HCT116 (cell line): ENCODE results near the gene ATP8A2.

Experiments
- CEBPB ChIP-seq: IDR thresholded peaks from 2 replicates; pipeline ENCODE4 v1.6.1; 2012; ENCODE audit warnings: low read depth
- EZH2 ChIP-seq: fragments of 200-600 bp; sonication (generic); IDR thresholded peaks from 2 replicates; pipeline ENCODE4 v1.6.1; 2017; ENCODE audit warnings: antibody characterized with exemption, mixed run types
- JUND ChIP-seq: IDR thresholded peaks from 2 replicates; pipeline ENCODE4 v1.6.1; 2012
- POLR2A ChIP-seq: IDR thresholded peaks from 2 replicates; pipeline ENCODE4 v1.7.0; 2011; ENCODE audit warnings: borderline replicate concordance; ENCODE audit not compliant: insufficient read depth, insufficient read length; ENCODE audit errors: extremely low read depth
- POLR2AphosphoS5 ChIP-seq: IDR thresholded peaks from 2 replicates; pipeline ENCODE4 v1.6.1; 2011; ENCODE audit warnings: mild to moderate bottlenecking, low read depth, low read length, moderate library complexity
- RAD21 ChIP-seq: IDR thresholded peaks from 2 replicates; pipeline ENCODE4 v1.6.1; 2012; ENCODE audit warnings: low read depth, mild to moderate bottlenecking
- SP1 ChIP-seq: IDR thresholded peaks from 2 replicates; pipeline ENCODE4 v1.6.1; 2012; ENCODE audit warnings: low read depth
- TCF7L2 ChIP-seq: IDR thresholded peaks from 2 replicates; pipeline ENCODE4 v1.7.0; 2011; ENCODE audit warnings: borderline replicate concordance, inconsistent platforms; ENCODE audit not compliant: insufficient read depth, insufficient read length; ENCODE audit errors: extremely low read depth
- ZNF274 ChIP-seq: fragments of 200-500 bp; sonication (Bioruptor generic); IDR thresholded peaks from 2 replicates; pipeline ENCODE4 v1.6.1; 2014; ENCODE audit warnings: mild to moderate bottlenecking, low read depth, low read length, inconsistent platforms
- TF ChIP-seq, protein P1 (sequence below): IDR thresholded peaks from 2 replicates; pipeline ENCODE4 v1.6.1; 2012; ENCODE audit warnings: low read depth
- TF ChIP-seq, protein P2 (sequence below), 3 experiments: fragments of 200-600 bp in 1 of 3; sonication (generic) in 1 of 3; IDR thresholded peaks in 2 of 3; conservative IDR thresholded peaks in 1 of 3; 2 replicates each; pipeline ENCODE4 v1.5.1; 2012 to 2017; ENCODE audit warnings: low read depth in 2 of 3, low read length in 2 of 3, antibody characterized with exemption in 1 of 3, borderline replicate concordance in 1 of 3, control low read depth in 1 of 3, mild to moderate bottlenecking in 1 of 3, mixed read lengths in 1 of 3, mixed run types in 1 of 3, moderate library complexity in 1 of 3; ENCODE audit not compliant: insufficient read depth in 1 of 3
- TF ChIP-seq, protein P3 (sequence below): IDR thresholded peaks from 2 replicates; pipeline ENCODE4 v1.6.1; 2012

DNA sequence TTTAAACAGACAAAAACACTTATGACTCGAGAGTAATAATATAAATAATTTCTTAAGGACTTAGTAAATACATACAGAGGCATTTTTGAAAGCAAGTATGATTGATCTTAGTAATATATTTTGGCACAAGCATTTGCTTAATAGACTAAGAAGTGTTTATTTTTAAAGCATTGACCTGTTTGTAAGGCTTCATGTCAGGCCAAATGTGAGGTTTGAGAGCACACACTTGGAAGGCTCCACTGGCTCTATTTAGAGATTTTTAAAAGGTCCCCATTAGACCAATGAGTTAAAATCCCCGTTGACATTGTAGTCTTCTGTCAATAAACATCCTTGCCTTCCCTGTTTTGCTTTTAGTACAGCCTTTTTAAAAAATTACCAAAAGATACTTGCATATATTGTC lies 50.4 kb downstream of the ATP8A2 start:
- no peak for TF ChIP-seq TCF7L2
- TF ChIP-seq, protein P1, sequence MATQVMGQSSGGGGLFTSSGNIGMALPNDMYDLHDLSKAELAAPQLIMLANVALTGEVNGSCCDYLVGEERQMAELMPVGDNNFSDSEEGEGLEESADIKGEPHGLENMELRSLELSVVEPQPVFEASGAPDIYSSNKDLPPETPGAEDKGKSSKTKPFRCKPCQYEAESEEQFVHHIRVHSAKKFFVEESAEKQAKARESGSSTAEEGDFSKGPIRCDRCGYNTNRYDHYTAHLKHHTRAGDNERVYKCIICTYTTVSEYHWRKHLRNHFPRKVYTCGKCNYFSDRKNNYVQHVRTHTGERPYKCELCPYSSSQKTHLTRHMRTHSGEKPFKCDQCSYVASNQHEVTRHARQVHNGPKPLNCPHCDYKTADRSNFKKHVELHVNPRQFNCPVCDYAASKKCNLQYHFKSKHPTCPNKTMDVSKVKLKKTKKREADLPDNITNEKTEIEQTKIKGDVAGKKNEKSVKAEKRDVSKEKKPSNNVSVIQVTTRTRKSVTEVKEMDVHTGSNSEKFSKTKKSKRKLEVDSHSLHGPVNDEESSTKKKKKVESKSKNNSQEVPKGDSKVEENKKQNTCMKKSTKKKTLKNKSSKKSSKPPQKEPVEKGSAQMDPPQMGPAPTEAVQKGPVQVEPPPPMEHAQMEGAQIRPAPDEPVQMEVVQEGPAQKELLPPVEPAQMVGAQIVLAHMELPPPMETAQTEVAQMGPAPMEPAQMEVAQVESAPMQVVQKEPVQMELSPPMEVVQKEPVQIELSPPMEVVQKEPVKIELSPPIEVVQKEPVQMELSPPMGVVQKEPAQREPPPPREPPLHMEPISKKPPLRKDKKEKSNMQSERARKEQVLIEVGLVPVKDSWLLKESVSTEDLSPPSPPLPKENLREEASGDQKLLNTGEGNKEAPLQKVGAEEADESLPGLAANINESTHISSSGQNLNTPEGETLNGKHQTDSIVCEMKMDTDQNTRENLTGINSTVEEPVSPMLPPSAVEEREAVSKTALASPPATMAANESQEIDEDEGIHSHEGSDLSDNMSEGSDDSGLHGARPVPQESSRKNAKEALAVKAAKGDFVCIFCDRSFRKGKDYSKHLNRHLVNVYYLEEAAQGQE: no peak
- TF ChIP-seq, protein P2, sequence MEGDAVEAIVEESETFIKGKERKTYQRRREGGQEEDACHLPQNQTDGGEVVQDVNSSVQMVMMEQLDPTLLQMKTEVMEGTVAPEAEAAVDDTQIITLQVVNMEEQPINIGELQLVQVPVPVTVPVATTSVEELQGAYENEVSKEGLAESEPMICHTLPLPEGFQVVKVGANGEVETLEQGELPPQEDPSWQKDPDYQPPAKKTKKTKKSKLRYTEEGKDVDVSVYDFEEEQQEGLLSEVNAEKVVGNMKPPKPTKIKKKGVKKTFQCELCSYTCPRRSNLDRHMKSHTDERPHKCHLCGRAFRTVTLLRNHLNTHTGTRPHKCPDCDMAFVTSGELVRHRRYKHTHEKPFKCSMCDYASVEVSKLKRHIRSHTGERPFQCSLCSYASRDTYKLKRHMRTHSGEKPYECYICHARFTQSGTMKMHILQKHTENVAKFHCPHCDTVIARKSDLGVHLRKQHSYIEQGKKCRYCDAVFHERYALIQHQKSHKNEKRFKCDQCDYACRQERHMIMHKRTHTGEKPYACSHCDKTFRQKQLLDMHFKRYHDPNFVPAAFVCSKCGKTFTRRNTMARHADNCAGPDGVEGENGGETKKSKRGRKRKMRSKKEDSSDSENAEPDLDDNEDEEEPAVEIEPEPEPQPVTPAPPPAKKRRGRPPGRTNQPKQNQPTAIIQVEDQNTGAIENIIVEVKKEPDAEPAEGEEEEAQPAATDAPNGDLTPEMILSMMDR (IDR thresholded peaks at IDR 0.05 in 2 of 3, conservative IDR thresholded peaks at IDR 0.05 in 1 of 3; ENCODE audit: borderline replicate concordance in 1 of 3, insufficient read depth in 1 of 3, low read depth in 2 of 3, low read length in 2 of 3): no peak
- no peak for TF ChIP-seq EZH2
- TF ChIP-seq POLR2A: no peak
- TF ChIP-seq POLR2AphosphoS5: no peak
- no peak for TF ChIP-seq RAD21
- no peak for TF ChIP-seq SP1
- TF ChIP-seq, protein P3, sequence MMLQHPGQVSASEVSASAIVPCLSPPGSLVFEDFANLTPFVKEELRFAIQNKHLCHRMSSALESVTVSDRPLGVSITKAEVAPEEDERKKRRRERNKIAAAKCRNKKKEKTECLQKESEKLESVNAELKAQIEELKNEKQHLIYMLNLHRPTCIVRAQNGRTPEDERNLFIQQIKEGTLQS: no peak
- TF ChIP-seq ZNF274: no peak
- no peak for TF ChIP-seq JUND
- TF ChIP-seq CEBPB: no peak
